Upper lobe of left lung (tissue), 4 donors: ENCODE data around the gene SPDEF.

Experiments used
- CTCF ChIP-seq, 6 experiments: fragments of 450-650 bp in 4 of 6; fragments of 200-600 bp in 2 of 6; sonication (generic) in 2 of 6; IDR thresholded peaks; one replicate each; pipeline ENCODE4 v1.5.1; 2016 to 2019; ENCODE audit warnings: antibody characterized with exemption in 6 of 6
- POLR2A ChIP-seq, 4 donors: fragments of 450-650 bp; IDR thresholded peaks; one replicate each; pipeline ENCODE4 v1.5.1; 2016 to 2017; ENCODE audit warnings: antibody characterized with exemption in 4 of 4, mild to moderate bottlenecking in 2 of 4
- POLR2AphosphoS5 ChIP-seq, 2 donors: sonication (generic); formaldehyde crosslinking; IDR thresholded peaks; one replicate each; pipeline ENCODE4 v1.5.1; 2017; ENCODE audit warnings: antibody characterized with exemption in 2 of 2

DNA sequence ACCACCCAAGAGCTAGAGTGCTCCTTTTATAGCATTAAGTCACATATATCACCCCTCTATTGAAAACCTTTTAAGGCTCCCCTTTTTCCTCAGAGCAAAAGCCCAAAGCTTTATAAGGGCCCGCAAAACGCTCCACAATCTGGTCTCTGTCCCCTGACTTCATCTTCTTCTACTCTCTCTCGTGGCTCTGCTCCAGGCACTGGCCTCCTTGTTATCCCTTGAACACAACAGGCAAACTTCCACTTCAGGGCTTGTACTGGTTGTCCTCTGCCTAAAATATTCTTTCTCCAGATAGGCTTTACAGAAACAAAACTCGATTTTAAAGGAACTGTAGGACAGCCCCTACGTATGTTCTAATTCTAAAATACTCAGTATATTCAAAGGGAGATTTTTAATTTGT is 44.0 kb upstream of the SPDEF start:
- TF ChIP-seq CTCF (IDR thresholded peaks at IDR 0.05) (no peak), POLR2A (IDR thresholded peaks at IDR 0.05) (no peak), POLR2AphosphoS5 (IDR thresholded peaks at IDR 0.05) (no peak)
